Right ventricle myocardium superior (tissue), 1 donor: Measurements from ENCODE around the gene KDM8. TPM values are rescaled to one million over a fixed set of nuclear protein-coding genes. Genes with fewer than 3 reads are reported as not detected.

Source experiments
- ATAC-seq: fragments of 200-7000 bp; cut with Tn5 transposase; one replicate; pipeline ENCODE4 v1.9.1; 2020; ENCODE audit warnings: mild to moderate bottlenecking; ENCODE audit not compliant: poor library complexity
- DNase-seq: peaks from one replicate; pipeline ENCODE4 v3.0.0-alpha.2; 2020
- intact Hi-C: fragments of 100-400 bp; cut with DNase I; formaldehyde crosslinking; loops from one replicate; pipeline ENCODE4 v1.11.2; 2022
- total RNA-seq: library from RNA; stranded (reverse); fragmentation: NEBNext Ultra II Directional; extraction: Animal tissue kit (Norgen Biotek cat#: 25700); gene quantifications from one replicate; pipeline ENCODE4 v1.2.1, GENCODE V29; 2021
- donor health status: DM: no; HTN: yes; CAD: no; lungs with severe emphysema.

KDM8 gene
- total RNA-seq, 1 donor from 2014 or later = 2.9 TPM

DNA sequence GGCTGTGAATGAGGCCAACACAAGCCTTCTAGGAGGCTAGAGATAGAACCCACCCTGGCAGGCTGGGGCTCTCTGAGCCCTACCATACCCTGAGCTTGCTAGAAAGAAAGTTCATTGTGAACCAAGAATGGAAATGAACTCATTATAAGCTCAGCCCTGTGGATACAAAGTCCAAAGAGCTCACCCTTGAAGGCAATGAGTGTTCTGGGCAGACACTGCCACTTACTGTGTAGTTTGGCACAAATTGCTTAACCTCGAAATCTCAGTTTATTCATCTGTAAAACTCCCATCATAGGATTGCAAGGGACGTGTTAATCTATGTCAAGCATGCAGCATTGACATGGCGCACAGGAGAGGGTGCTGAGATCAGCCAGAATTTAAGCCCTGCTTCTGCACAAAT, 5.5 kb downstream of the KDM8 start:
- DNase-seq = no peak
- intact Hi-C loops = no loop called here
- ATAC-seq = no peak

- DNase-seq (no peak), ATAC-seq (no peak)
- intact Hi-C loops = no loop called here
Observed at GRCh38 chr16:27209591-27209990, 6.3 kb downstream of the KDM8 start.

DNA sequence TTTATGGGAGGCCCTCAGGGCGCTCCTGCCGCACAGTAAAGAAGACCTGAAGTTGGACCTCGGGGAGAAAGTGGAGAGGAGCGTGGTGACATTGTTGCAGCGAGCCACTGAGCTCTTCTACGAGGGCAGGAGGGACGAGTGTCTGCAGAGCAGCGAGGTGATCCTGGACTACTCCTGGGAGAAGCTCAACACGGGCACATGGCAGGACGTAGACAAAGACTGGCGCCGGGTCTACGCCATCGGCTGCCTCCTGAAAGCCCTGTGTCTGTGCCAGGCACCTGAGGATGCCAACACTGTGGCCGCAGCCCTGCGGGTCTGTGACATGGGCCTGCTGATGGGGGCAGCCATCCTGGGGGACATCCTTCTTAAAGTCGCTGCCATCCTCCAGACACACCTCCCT, 6.8 kb downstream of the KDM8 start:
- ATAC-seq (no peak), DNase-seq (no peak)
- intact Hi-C loops = no loop called here

GRCh38 chr16:27211026-27211425, 7.7 kb downstream of the KDM8 start:
- no peak for ATAC-seq
- no peak for DNase-seq
- intact Hi-C loops = no loop called here

- DNase-seq (peak; percentile 5), ATAC-seq (no peak)
- intact Hi-C loops = no loop called here
Observed at GRCh38 chr16:27214084-27214961, 11.0 kb downstream of the KDM8 start.

- DNase-seq (no peak), ATAC-seq (no peak)
- intact Hi-C loops = no loop called here
Observed at GRCh38 chr16:27215660-27216059, 12.3 kb downstream of the KDM8 start.

GRCh38 chr16:27216297-27216885, 13.1 kb downstream of the KDM8 start:
- DNase-seq (no peak), ATAC-seq (no peak)
- intact Hi-C loops = no loop called here

- DNase-seq (peak; percentile 44), ATAC-seq (peak; percentile 27)
- intact Hi-C loops = no loop called here
Observed at GRCh38 chr16:27217256-27217655, 13.9 kb downstream of the KDM8 start.

DNA sequence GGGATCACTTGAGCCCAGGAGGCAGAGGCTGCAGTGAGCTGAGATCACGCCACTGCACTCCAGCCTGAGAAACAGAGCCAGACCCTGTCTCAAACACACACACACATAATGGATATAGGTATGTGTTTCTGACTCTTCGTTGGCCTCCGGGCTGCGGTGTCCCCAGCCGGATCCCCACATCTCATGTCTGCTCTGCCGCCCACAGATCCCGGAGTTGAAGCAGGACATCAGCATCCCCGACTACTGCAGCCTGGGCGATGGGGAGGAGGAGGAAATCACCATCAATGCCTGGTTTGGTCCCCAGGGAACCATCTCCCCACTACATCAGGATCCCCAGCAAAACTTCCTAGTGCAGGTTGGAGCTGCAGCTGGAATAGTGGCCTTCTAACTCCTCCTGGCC, 15.4 kb downstream of the KDM8 start:
- no peak for ATAC-seq
- intact Hi-C loops = no loop called here
- DNase-seq = no peak

DNA sequence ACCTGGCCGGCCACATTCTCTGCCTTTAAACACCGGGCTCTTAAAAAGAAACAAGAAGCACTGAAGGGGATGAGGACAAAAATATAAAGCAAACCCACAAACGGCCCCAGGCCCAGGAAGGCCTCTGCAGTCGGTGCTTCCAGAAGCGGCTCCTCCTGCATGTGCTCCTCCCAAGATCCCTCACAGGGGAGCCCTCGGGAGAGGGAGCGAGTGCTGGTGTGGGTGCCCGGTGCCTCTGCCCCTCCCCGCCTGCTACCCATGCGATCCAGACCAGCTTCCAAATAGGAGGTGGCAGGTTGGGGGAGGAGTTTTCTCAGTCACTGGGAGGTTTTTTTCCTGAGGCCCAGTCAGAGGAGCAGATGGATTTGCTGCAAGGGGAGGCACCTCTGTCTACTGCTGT, 15.8 kb downstream of the KDM8 start:
- no peak for ATAC-seq
- DNase-seq = no peak
- intact Hi-C loops = no loop called here

GRCh38 chr16:27220120-27220519, 16.8 kb downstream of the KDM8 start:
- intact Hi-C loops = no loop called here
- ATAC-seq (no peak), DNase-seq (no peak)

GRCh38 chr16:27220527-27220926, 17.2 kb downstream of the KDM8 start:
- intact Hi-C loops = no loop called here

DNA sequence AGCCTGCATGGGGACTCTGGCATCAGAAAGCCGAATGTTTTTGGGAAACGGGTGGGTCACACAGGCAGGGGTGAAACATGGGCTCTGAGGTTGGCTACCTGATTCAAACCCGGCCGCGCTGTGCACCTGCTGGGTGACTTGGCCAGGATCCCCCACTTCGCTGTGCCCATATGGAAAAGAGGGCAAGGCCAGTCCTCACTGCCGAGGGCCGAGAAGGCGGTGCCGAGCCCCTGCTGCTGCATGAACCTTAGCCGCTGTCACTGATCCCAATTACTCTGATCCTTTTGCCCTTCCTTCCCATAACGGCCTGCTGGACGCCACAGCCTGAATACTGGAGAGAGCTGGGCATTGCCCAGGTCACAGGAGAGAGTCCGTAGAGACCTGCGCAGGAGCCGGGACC, 17.7 kb downstream of the KDM8 start:
- no peak for DNase-seq
- no peak for ATAC-seq
- intact Hi-C loops = no loop called here

More at GRCh38 chr16:27220527-27220926, 17.2 kb downstream of the KDM8 start:
- ATAC-seq (no peak), DNase-seq (no peak)

DNA sequence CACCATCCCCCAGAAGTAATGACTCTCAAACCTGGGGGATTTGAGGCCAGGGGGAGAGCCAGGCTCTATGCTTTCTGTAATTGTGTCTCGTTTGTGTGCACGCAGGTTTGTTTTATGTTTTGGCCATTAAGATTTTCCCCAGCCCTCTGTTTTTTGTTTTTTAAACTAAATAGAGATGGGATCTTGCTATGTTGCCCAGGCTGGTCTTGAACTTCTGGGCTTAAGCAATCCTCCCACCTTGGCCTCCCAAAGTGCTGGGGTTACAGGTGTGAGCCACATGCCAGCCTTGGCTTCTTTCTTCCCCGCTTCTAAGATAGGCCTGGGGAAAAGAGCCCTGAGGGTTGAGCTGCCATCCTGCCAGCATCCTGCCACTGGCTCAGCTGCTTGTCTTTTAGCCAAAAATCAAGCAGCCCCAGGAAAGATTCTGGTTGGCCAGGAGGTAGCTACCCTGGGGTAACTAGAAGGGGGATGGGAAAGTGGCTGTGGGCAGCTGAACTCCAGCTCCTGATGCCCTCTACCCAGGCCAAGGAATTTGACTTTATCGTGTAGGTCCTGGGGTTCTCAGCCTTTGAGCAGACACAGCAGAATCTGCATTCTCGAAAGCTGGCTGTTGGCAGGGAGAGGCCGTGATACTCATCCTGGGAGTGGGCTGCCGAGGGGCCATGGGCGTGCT, 18.4 kb downstream of the KDM8 start:
- intact Hi-C loops = no loop called here
- DNase-seq (no peak), ATAC-seq (peak; percentile 37)

- ATAC-seq = peak; percentile 85
- DNase-seq = peak; percentile 85
- intact Hi-C loops = no loop called here
Observed at GRCh38 chr16:27222249-27223225, 19.2 kb downstream of the KDM8 start.

DNA sequence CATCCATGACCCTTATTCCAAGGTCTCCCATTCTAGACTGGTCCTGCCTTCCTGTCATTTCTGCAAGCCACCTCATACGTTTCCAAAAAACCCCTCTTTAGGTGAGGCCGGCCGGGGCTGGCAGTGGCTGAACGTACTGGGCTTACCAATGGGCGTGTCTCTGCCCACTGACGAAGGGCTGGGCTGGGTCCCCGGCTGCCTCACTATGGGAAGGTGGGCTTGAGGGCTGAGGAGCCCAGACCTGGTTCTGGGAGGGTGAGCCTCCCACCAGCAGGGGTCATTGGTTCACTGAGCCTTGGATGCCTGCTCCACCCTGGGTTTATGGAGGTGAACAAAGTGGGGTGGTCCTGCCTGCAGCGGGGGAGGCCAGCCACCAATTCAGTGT, 19.9 kb downstream of the KDM8 start:
- DNase-seq = no peak
- intact Hi-C loops = no loop called here
- ATAC-seq = no peak

DNA sequence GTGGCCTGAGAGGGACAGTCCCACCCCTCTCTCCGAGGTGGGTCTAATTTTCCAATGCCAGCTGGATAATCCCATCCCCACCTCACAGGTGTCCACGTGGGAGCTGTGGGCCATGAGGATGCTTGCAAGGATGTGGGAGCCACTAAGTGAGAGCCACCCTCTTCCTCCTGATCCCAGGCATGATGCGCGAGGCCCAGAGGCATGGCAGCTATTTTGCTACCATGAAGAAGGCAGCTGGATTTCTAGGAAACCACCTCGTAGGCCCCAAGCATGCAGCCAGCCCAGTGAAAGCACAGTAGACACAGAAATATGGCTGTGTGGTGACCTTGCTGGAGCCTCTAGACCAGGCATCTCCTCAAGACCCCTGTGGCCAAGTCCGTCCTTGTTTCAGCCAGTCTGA, 20.4 kb downstream of the KDM8 start:
- ATAC-seq (no peak), DNase-seq (no peak)

GRCh38 chr16:27224271-27224737, 21.0 kb downstream of the KDM8 start:
- ATAC-seq (no peak), DNase-seq (no peak)
- intact Hi-C loops = no loop called here

More for the DNA sequence above, 20.4 kb downstream of the KDM8 start:
- intact Hi-C loops = no loop called here
